NCI-H82 treated with DMSO at 0.1 percent for 48 hours (cell line): ENCODE results near the gene FOLR1.
"Not testable (repeated sequence)": the region's sequence is repeated elsewhere in the genome, so short reads cannot be mapped to it uniquely, and the experiment has no call there.

Experiments used
- DNase-seq: peaks from one replicate; lab custom pipeline; 2025; ENCODE audit not compliant: unreplicated experiment; lab: John Stamatoyannopoulos, UW

Gene FOLR1

GRCh38 chr11:72191961-72192381 lies at the start of gene FOLR1:
Gene FOLR1, plus strand, starts transcription at chr11:72192140. Its CDS starts 34 bp downstream, at chr11:72192174.
- DNase-seq: no peak

GRCh38 chr11:72142543-72142942 lies 49.4 kb upstream of the FOLR1 start:
- DNase-seq: not testable (repeated sequence)

DNA sequence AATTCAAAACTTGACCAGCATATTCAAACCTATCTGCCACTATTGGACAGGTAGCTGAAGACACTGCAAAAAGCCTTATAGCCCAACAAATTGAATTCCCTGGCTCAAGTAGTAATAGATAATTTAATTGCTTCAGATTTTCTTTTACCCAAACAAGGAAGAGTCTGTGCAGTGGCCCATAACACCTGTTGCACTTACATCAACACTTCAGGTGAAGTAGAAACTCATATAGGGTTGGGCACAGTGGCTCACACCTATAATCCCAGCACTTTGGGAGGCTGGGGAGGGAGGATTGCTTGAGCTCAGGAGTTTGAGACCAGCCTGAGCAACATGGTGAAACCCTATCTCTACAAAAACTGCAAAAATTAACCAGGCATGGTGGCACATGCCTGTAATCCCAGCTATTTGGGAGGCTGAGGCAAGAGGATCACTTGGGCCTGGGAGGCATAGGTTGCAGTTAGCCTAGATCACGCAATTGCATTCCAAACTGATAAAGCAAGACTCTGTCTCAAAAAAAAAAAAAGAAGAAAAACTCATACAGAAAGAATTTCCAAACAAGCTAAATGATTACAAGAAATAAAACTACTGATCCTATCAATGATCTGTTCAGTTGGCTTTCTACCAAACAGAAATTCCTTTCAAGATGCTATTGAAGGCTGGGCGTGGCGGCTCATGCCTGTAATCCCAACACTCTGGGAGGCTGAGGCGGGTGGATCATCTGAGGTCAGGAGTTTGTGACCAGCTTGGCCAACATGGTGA lies 47.0 kb upstream of the FOLR1 start:
- no peak for DNase-seq

DNA sequence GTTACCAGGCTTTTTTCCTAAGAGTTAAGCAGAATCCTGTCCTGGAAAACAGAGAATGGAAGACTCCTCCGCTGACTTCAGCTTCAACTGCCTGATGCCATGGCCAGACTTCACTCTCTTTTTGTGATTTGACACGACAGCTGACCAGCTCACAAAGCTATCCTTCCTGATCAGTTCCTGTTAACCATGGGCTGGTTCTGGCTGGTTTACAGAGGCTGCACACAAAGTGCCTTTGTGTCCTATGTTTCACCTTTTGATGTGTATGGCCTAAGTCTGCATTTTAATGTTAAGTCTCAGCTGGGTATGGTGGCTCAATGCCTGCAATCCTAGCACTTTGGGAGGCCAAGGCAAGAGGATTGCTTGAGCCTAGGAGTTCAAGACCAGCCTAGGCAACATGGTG lies 45.3 kb upstream of the FOLR1 start:
- no peak for DNase-seq

DNA sequence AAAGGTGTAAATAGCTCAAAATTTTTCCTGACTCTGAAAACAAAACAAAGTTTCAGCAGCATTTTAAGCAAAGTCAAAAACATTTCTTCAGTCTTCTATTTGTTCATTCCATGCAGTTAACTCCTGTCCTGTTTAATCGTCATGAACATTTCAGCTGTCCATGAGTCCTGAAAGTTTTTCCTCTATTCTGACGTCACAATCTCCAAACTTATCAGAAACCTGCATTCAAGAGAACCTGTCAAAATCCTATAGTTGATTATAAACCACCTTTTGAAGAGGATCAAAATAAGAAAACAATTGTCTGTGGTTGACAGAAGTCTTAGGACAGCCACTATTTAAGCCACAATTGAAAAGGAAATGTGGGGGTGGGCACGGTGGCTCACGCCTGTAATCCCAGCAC lies 41.1 kb upstream of the FOLR1 start:
- DNase-seq: no peak

GRCh38 chr11:72153874-72154273 lies 38.1 kb upstream of the FOLR1 start:
- DNase-seq: not testable (repeated sequence)

DNA sequence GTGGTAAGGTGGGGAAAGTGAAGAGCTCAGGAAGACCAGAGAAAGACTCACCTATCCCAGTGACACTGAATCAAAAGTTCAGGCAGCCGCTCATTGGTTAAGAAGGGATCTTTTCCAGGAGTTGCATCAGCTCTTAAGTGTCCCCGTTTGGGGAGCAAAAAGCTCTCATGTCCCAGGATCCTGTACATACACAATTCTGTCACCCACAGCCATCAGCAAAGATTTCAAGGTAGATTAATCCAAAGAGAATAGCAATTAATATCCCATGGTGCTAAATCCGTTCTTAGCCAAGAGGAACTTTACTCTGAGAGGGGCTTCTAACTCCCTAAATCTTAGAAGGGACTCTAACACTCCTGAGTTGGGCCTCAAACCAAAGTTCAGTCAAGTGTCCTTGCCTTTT lies 37.1 kb upstream of the FOLR1 start:
- no peak for DNase-seq

GRCh38 chr11:72155751-72156150 lies 36.2 kb upstream of the FOLR1 start:
- no peak for DNase-seq

- DNase-seq: no peak
These were observed 34.8 kb upstream of the FOLR1 start for GRCh38 chr11:72157131-72157530.

DNA sequence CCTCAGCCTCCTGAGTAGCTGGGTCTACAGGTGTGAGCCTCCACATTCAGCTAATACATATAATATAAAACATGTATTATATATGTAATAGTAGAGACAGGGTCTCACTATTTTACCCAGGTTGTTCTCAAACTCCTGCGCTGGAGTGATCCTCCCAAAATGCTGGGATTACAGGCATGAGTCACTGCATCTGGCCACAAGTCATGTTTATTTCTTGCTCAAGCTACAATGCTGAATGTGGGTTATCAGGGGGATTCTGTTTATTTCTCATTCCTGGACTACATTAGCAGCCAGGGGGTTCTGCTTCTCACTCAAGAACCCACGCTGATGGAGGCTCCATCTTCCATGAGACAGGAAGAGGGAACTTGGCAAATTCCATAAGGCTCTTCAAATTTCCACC lies 31.6 kb upstream of the FOLR1 start:
- DNase-seq: no peak

DNA sequence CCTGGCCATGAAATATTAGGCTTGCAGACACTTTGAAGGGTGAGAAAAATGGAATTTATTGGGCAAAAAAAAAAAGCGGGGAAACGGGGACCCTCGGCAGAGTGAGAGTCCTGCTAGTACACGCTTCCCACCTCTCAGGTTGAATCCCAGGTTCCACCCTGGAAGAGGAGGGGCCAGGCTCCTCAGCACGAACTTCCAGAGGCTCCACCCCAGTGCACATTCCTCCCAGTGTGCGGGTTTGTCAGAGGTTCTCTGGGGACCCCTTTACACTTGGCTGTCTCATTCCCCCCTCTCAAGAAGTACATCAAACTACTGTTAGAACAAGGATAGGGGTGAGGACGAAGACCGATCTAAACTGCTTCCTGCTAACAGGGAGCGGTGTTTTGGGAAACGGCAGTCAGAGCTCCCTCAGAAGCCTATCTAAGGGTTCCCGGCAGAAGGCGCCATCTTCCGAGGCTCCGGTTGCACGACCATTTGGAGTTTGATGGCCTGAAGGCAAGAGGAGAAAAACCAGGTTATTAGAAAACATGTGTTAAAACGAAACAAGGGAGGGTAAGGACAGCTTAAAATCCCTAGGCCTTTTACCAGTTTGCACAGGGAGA lies 28.9 kb upstream of the FOLR1 start:
- no peak for DNase-seq

DNA sequence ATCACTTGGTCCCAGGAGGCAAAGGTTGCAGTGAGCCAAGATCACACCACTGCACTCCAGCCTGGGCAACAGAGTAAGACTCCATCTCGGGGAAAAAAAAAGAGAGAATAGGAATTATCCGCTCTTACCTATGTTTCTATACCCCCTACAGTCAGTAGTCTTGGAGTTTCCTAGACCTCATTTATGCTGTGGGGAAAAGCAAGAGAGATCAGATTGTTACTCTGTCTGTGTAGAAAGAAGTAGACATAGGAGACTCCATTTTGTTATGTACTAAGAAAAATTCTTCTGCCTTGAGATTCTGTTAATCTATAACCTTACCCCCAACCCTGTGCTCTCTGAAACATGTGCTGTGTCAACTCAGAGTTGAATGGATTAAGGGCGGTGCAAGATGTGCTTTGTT lies 27.8 kb upstream of the FOLR1 start:
- not testable (repeated sequence) for DNase-seq

DNA sequence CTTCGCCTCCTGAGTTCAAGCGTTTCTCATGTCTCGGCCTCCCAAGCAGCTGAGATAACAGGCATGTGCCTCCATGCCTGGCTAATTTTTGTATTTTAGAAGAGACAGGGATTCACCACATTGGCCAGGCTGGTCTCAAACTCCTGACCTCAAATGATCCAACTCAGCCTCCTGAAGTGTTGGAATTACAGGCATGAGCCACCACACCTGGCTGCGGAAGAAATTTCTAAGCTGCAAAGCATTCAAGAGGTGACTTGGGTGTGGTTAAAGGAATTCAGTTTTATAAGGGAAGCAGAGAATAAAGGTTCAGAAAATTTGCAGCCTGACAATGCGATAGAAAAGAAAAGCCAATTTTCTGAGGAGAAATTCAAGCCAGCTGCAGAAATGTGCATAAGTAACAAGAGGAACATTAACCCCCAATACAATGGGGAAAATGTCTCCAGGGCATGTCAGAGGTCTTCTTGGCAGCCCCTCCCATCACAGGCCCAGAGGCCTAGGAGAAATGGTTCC lies 22.8 kb upstream of the FOLR1 start:
- not testable (repeated sequence) for DNase-seq

DNA sequence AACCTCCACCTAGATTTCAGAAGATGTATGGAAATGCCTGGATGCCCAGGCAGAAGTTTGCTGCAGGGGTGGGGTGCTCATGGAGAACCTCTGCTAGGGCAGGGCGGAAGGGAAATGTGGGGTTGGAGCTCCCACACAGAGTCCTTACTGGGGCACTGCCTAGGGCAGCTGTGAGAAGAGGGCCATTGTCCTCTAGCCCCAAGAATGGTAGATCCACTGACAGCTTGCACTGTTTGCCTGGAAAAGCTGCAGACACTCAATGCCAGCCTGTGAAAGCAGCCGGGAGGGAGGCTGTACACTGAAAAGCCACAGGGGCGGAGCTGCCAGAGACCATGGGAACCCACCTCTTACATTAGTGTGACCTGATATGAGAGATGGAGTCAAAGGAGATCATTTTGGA lies 22.2 kb upstream of the FOLR1 start:
- not testable (repeated sequence) for DNase-seq

GRCh38 chr11:72172043-72172442 lies 19.9 kb upstream of the FOLR1 start:
- not testable (repeated sequence) for DNase-seq

DNA sequence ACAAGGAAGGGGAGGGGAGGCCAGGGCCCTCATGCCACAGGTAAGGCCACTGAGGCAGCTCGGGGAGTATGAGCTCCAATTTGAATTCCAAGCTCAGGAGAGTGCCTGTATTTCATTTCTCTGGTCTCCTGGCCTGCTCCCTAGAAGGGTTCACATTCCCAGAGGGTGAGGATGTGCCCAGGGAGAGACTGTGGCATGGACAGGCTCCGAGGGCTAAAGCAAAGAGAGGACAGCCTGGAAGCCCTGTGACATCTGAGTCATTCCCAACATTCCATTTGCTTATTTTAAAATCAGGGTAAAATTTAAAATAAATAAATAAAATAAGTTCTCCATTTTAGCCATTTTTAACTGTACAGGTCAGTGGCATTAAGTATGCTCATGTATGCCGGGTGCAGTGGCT lies 18.6 kb upstream of the FOLR1 start:
- no peak for DNase-seq

DNA sequence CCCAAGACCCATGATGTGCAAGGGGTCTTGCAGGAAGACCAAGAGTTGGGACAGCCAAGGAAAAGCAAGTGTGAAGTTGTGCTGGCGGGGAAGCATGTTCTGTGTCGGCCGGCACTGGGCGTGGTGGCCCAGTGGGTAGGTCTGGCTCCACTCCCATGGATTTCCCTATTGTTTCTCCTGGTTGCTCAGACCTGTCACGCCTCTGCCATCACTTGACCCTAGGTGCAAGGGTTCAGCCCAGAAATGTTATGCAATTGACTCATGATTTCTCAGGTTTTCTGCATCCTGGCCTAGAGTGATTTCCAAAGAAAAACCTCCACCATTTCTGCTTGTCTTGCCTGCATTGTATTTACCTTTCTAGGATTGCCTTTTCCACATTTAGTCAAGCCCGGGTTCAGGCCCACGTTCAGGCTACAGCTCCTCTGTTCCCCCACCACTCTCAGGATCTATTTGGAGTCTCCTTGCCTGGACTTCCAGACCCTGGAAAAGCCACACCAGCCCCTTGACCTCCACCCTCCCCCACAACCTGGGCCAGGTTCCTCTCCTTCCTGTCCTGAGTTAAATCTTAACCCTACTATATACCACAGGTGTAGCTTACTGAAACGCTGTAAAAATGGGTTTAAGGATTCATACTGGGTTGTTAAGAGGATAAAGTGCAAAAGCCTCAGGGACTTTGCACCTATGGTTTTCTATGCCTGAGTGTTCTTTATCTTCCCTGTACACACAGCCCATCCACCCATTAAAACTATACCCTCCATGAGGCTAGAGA lies 17.5 kb upstream of the FOLR1 start:
- DNase-seq: no peak

- no peak for DNase-seq
These were observed 14.3 kb upstream of the FOLR1 start for GRCh38 chr11:72177656-72178055.

DNA sequence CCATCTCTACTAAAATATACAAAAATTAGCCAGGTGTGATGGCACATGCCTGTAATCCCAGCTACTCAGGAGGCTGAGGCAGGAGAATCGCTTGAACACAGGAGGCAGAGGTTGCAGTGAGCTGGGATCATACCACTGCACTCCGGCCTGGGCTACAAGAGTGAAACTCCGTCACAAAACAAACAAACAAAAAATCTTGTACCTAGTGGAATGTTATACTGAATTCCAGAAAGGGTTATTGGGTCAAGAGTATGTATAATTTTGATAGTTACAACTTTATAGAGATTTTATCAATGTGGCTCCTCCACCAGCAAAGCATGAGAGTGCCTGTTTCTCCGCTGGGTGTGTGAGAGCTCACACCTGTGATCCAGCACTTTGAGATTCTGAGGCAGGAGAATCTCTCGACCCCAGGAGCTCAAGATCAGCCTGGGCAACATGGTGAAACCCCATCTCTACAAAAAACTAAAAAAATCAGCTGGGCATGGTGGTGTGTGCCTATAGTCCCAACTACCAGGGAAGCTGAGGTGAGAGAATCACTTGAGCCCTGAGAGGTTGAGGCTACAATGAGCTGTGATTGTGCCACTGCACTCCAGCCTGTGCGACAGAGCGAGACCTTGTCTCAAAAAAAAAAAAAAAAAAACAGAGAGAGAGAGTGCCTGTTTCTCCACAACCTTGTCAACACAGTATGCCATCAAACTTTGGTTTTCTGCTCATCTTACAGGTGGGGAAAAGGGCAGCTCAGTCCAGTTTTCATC lies 12.7 kb upstream of the FOLR1 start:
- DNase-seq: no peak

- DNase-seq: no peak
These were observed 12.0 kb upstream of the FOLR1 start for GRCh38 chr11:72179804-72180396.
